Mammary epithelial cell (primary cell): ENCODE results near the gene LRRC36.

Experiments
- EZH2 ChIP-seq: IDR thresholded peaks from 2 replicates; pipeline ENCODE4 v1.6.1; 2012; ENCODE audit warnings: low read length, inconsistent platforms, borderline replicate concordance
- TF ChIP-seq, protein P1 (sequence below), 2 donors: IDR thresholded peaks in 1 of 2; conservative IDR thresholded peaks in 1 of 2; 2 replicates each; pipeline ENCODE4 v1.5.1; 2011 to 2012; ENCODE audit warnings: inconsistent platforms in 2 of 2, low read length in 2 of 2, mild to moderate bottlenecking in 2 of 2, control low read depth in 1 of 2, low read depth in 1 of 2; ENCODE audit not compliant: insufficient read depth in 1 of 2; ENCODE audit errors: extremely low read depth in 1 of 2

- TF ChIP-seq, protein P1, sequence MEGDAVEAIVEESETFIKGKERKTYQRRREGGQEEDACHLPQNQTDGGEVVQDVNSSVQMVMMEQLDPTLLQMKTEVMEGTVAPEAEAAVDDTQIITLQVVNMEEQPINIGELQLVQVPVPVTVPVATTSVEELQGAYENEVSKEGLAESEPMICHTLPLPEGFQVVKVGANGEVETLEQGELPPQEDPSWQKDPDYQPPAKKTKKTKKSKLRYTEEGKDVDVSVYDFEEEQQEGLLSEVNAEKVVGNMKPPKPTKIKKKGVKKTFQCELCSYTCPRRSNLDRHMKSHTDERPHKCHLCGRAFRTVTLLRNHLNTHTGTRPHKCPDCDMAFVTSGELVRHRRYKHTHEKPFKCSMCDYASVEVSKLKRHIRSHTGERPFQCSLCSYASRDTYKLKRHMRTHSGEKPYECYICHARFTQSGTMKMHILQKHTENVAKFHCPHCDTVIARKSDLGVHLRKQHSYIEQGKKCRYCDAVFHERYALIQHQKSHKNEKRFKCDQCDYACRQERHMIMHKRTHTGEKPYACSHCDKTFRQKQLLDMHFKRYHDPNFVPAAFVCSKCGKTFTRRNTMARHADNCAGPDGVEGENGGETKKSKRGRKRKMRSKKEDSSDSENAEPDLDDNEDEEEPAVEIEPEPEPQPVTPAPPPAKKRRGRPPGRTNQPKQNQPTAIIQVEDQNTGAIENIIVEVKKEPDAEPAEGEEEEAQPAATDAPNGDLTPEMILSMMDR (conservative IDR thresholded peaks at IDR 0.05 in 1 of 2, IDR thresholded peaks at IDR 0.05 in 1 of 2; ENCODE audit: extremely low read depth in 1 of 2, insufficient read depth in 1 of 2, low read depth in 1 of 2, low read length in 2 of 2) = no peak
- TF ChIP-seq EZH2 = no peak
Observed at GRCh38 chr16:67277999-67278772, 48.4 kb upstream of the LRRC36 start.
